IMR-90 (cell line): ENCODE results near the gene RAB31. TPM values are rescaled to one million over a fixed set of nuclear protein-coding genes. Genes with fewer than 3 reads are reported as not detected.

ENCODE experiments used
- ATAC-seq: fragments of 200-7000 bp; cut with Tn5 transposase; 2 replicates; pipeline ENCODE4 v1.9.1; 2020; ENCODE audit warnings: low read depth, mild to moderate bottlenecking, moderate library complexity
- BruUV-seq: library from RNA; stranded (reverse); fragments of 400-500 nt; replicated peaks from 2 replicates; lab custom pipeline; 2021; lab: Mats Ljungman, UMichigan
- CTCF ChIA-PET: fragments of 300-600 bp; formaldehyde crosslinking; extraction: SDS; loops from one replicate; lab custom pipeline; 2021; ENCODE audit warnings: antibody characterized with exemption; lab: Yijun Ruan, JAX
- POLR2A ChIA-PET: fragments of 300-600 bp; sonication (Branson Sonifier 250); formaldehyde crosslinking; loops from one replicate; lab custom pipeline; 2022; ENCODE audit warnings: antibody characterized with exemption; ENCODE audit not compliant: unreplicated experiment; lab: Charles Lee
- DNase-seq: peaks from one replicate; pipeline ENCODE4 v3.0.0; 2013
- H2AFZ ChIP-seq: replicated peaks from 2 replicates; pipeline ENCODE3; 2013; ENCODE audit warnings: low read length, mild to moderate bottlenecking; ENCODE audit not compliant: poor library complexity
- H2AK5ac ChIP-seq: 2 replicates; pipeline ENCODE4 v1.6.1; 2013; ENCODE audit warnings: low read depth, low read length, inconsistent platforms
- H2AK9ac ChIP-seq: replicated peaks from 2 replicates; pipeline ENCODE3; 2013; ENCODE audit warnings: mild to moderate bottlenecking, low read depth, low read length, moderate library complexity; ENCODE audit not compliant: poor library complexity
- H2BK120ac ChIP-seq: 2 replicates; pipeline ENCODE4 v1.6.1; 2013; ENCODE audit warnings: low read depth, low read length, inconsistent platforms
- H2BK15ac ChIP-seq: 3 replicates; pipeline ENCODE4 v1.6.1; 2013; ENCODE audit warnings: low read depth, low read length, inconsistent platforms
- H2BK20ac ChIP-seq: 2 replicates; pipeline ENCODE4 v1.6.1; 2013; ENCODE audit warnings: low read depth, mild to moderate bottlenecking, inconsistent platforms, low read length, moderate library complexity
- H2BK5ac ChIP-seq: 2 replicates; pipeline ENCODE4 v1.6.1; 2013; ENCODE audit warnings: mild to moderate bottlenecking, low read depth, low read length, inconsistent platforms; ENCODE audit not compliant: poor library complexity, severe bottlenecking
- H3K14ac ChIP-seq: replicated peaks from 2 replicates; pipeline ENCODE4 v1.6.1; 2013; ENCODE audit warnings: low read depth, low read length, inconsistent platforms
- H3K18ac ChIP-seq: 2 replicates; pipeline ENCODE4 v1.6.1; 2013; ENCODE audit warnings: low read depth, low read length, control low read depth
- H3K23ac ChIP-seq: 2 replicates; pipeline ENCODE4 v1.6.1; 2013; ENCODE audit warnings: low read depth, low read length, inconsistent platforms
- H3K27ac ChIP-seq: 2 replicates; pipeline ENCODE4 v1.5.1; 2013; ENCODE audit warnings: mild to moderate bottlenecking, control low read depth, low read length; ENCODE audit not compliant: insufficient read depth
- H3K27me3 ChIP-seq: 2 replicates; pipeline ENCODE4 v1.6.1; 2013; ENCODE audit warnings: low read length; ENCODE audit not compliant: control insufficient read depth, insufficient read depth
- H3K36me3 ChIP-seq: 2 replicates; pipeline ENCODE4 v1.6.1; 2013; ENCODE audit warnings: low read length, mixed read lengths; ENCODE audit not compliant: control insufficient read depth, insufficient read depth
- H3K4ac ChIP-seq: 2 replicates; pipeline ENCODE4 v1.6.1; 2013; ENCODE audit warnings: low read depth, low read length, inconsistent platforms
- H3K4me1 ChIP-seq: 2 replicates; pipeline ENCODE4 v1.6.1; 2013; ENCODE audit warnings: low read length, mixed read lengths; ENCODE audit not compliant: control insufficient read depth, insufficient read depth
- H3K4me2 ChIP-seq: 2 replicates; pipeline ENCODE4 v1.6.1; 2013; ENCODE audit warnings: low read depth, mild to moderate bottlenecking, control low read depth, low read length, moderate library complexity
- H3K4me3 ChIP-seq: 2 replicates; pipeline ENCODE4 v1.5.1; 2013; ENCODE audit warnings: low read depth, mild to moderate bottlenecking, control low read depth, low read length, moderate library complexity; ENCODE audit not compliant: insufficient read depth
- H3K56ac ChIP-seq: 2 replicates; pipeline ENCODE4 v1.6.1; 2013; ENCODE audit warnings: low read length, inconsistent platforms; ENCODE audit not compliant: insufficient read depth; ENCODE audit errors: extremely low read depth
- H3K79me1 ChIP-seq, 2 experiments: 2 replicates each; pipeline ENCODE4 v1.6.1; 2013; ENCODE audit warnings: low read length in 2 of 2, inconsistent platforms in 1 of 2, low read depth in 1 of 2
- H3K9ac ChIP-seq: 2 replicates; pipeline ENCODE4 v1.6.1; 2013; ENCODE audit warnings: low read depth, low read length, control low read depth
- H3K9me1 ChIP-seq: 2 replicates; pipeline ENCODE4 v1.6.1; 2013; ENCODE audit warnings: low read length, inconsistent platforms; ENCODE audit not compliant: insufficient read depth
- H3K9me3 ChIP-seq: 2 replicates; pipeline ENCODE4 v1.6.1; 2013; ENCODE audit warnings: low read length; ENCODE audit not compliant: control insufficient read depth, insufficient read depth
- H4K20me1 ChIP-seq: 2 replicates; pipeline ENCODE4 v1.6.1; 2013; ENCODE audit warnings: low read length, inconsistent platforms; ENCODE audit not compliant: insufficient read depth
- H4K5ac ChIP-seq: 2 replicates; pipeline ENCODE4 v1.6.1; 2013; ENCODE audit warnings: mild to moderate bottlenecking, low read depth, low read length, control low read depth
- H4K8ac ChIP-seq, 2 experiments: 2 replicates each; pipeline ENCODE4 v1.6.1; 2013; ENCODE audit warnings: low read depth in 2 of 2, low read length in 2 of 2, control low read depth in 1 of 2, inconsistent platforms in 1 of 2
- H4K91ac ChIP-seq: 2 replicates; pipeline ENCODE4 v1.6.1; 2013; ENCODE audit warnings: low read depth, low read length, inconsistent platforms; ENCODE audit not compliant: insufficient read depth
- BHLHE40 ChIP-seq: fragments of 150-350 bp; IDR thresholded peaks from 2 replicates; pipeline ENCODE4 v1.6.1; 2016; ENCODE audit warnings: mild to moderate bottlenecking, low read depth, low read length
- CEBPB ChIP-seq: IDR thresholded peaks from 2 replicates; pipeline ENCODE4 v1.6.1; 2012; ENCODE audit warnings: low read depth, low read length, improper control_type of control experiment
- CHD1 ChIP-seq: IDR thresholded peaks from 2 replicates; pipeline ENCODE4 v1.6.1; 2012; ENCODE audit warnings: low read depth, low read length, improper control_type of control experiment
- CTCF ChIP-seq: conservative IDR thresholded peaks from 2 replicates; pipeline ENCODE4 v1.5.1; 2012; ENCODE audit warnings: mild to moderate bottlenecking, low read depth, low read length, improper control_type of control experiment
- ELK1 ChIP-seq: fragments of 150-350 bp; IDR thresholded peaks from 2 replicates; pipeline ENCODE4 v1.6.1; 2016; ENCODE audit warnings: low read depth, mild to moderate bottlenecking, low read length, moderate library complexity, borderline replicate concordance
- FOS ChIP-seq: fragments of 150-350 bp; IDR thresholded peaks from 2 replicates; pipeline ENCODE4 v1.6.1; 2016; ENCODE audit warnings: low read depth, low read length
- MAZ ChIP-seq: IDR thresholded peaks from 2 replicates; pipeline ENCODE4 v1.6.1; 2012; ENCODE audit warnings: low read depth, mild to moderate bottlenecking, low read length, improper control_type of control experiment, moderate library complexity, borderline replicate concordance
- NFE2L2 ChIP-seq: fragments of 150-350 bp; IDR thresholded peaks from 2 replicates; pipeline ENCODE4 v1.6.1; 2016; ENCODE audit warnings: low read depth, mild to moderate bottlenecking, low read length
- RAD21 ChIP-seq: IDR thresholded peaks from 2 replicates; pipeline ENCODE4 v1.6.1; 2012; ENCODE audit warnings: low read length, improper control_type of control experiment
- RCOR1 ChIP-seq: IDR thresholded peaks from 2 replicates; pipeline ENCODE4 v1.6.1; 2012; ENCODE audit warnings: mild to moderate bottlenecking, low read length, improper control_type of control experiment; ENCODE audit not compliant: insufficient replicate concordance
- RFX5 ChIP-seq: IDR thresholded peaks from 2 replicates; pipeline ENCODE4 v1.8.0; 2012; ENCODE audit warnings: low read depth, mild to moderate bottlenecking, low read length, moderate library complexity
- SMC3 ChIP-seq: fragments of 150-350 bp; IDR thresholded peaks from 2 replicates; pipeline ENCODE4 v1.6.1; 2016; ENCODE audit warnings: low read depth, mild to moderate bottlenecking, antibody characterized with exemption, low read length, moderate library complexity
- USF2 ChIP-seq: fragments of 150-350 bp; IDR thresholded peaks from 2 replicates; pipeline ENCODE4 v1.6.1; 2017; ENCODE audit warnings: mild to moderate bottlenecking, antibody characterized with exemption, low read length, low read depth
- WGBS, 2 experiments: methylation state at CpG; one replicate each; pipeline versions ENCODE4 v1.1.5 to v1.1.7; 2013; ENCODE audit warnings: missing lambda C conversion rate in 2 of 2; ENCODE audit not compliant: insufficient read length in 1 of 2; ENCODE audit errors: extremely low coverage in 2 of 2; 5-methylcytosine and 5-hydroxymethylcytosine counted together
- dilution Hi-C: fragments of 300-500 bp; cut with HindIII; formaldehyde crosslinking; loops from one replicate; pipeline ENCODE4 v1.14.3; 2018; ENCODE audit warnings: low sequenced_read_pairs; ENCODE audit not compliant: unreplicated experiment
- in situ Hi-C: fragments of 300-500 bp; cut with MboI; formaldehyde crosslinking; loops from 3 replicates; pipeline ENCODE4 v1.14.3; 2019; ENCODE audit warnings: low sequenced_read_pairs, inconsistent platforms, mixed read lengths
- intact Hi-C: fragments of 100-400 bp; cut with micrococcal nuclease; formaldehyde crosslinking; loops from 2 replicates; pipeline ENCODE4 v1.10.0; 2022
- polyA plus RNA-seq, 3 experiments: library from polyadenylated mRNA; depleted of rRNA; stranded (reverse); fragments of >200 nt; gene quantifications; 2 replicates each; pipeline ENCODE4 v1.2.3, GENCODE V29; 2012; ENCODE audit warnings: low replicate concordance in 1 of 3
- total RNA-seq: library from RNA; depleted of rRNA; stranded (reverse); fragments of >200 nt; gene quantifications from 2 replicates; pipeline ENCODE4 v1.2.3, GENCODE V29; 2012

The RAB31 gene
- total and polyA plus RNA-seq, 2 of the 4 experiments (the other 2 are of a cell fraction), result 13.8 to 26.9 TPM

GRCh38 chr18:9661564-9661963 lies 46.5 kb upstream of the RAB31 start:
- no peak overlapping the region for H3K4me2 ChIP-seq

More at GRCh38 chr18:9661564-9661963, 46.5 kb upstream of the RAB31 start:
- Histone ChIP-seq H2AK9ac (no peak overlapping the region), H3K18ac (no peak overlapping the region), H3K27me3 (no peaks in the 10 kb centered on the region), H3K79me1 (no peaks in the 10 kb centered on the region), H4K8ac (no peak overlapping the region), H2BK20ac (no peak overlapping the region), H3K23ac (no peak overlapping the region), H2AK5ac (peak overlapping the region; percentile 15; the same call in 1 of the 2 replicates), H3K9me1 (no peaks in the 10 kb centered on the region), H2AFZ (no peak overlapping the region), H3K9ac (no peak overlapping the region), H3K36me3 (no peaks in the 10 kb centered on the region), H3K4ac (no peak overlapping the region), H3K4me1 (no peaks in the 10 kb centered on the region), H4K5ac (no peak overlapping the region), H4K91ac (no peak overlapping the region), H2BK15ac (no peak overlapping the region), H3K4me3 (no peak overlapping the region), H3K27ac (no peak overlapping the region), H2BK5ac (no peak overlapping the region), H4K20me1 (no peaks in the 10 kb centered on the region), H3K14ac (no peak overlapping the region), H3K56ac (no peak overlapping the region), H2BK120ac (no peak overlapping the region), H3K9me3 (no peaks in the 10 kb centered on the region)
- intact Hi-C loops (no loop called here), dilution Hi-C loops (no loop called here), in situ Hi-C loops (no loop called here)
- ChIA-PET POLR2A (interaction anchor here (0.9 kb wide), 1 partner anchor 49 kb away, joined by 3 read pairs; no protein-coding TSS in a partner anchor), CTCF (interaction anchor here (0.7 to 1.9 kb wide), 5 partner anchors 29 to 89 kb away, joined by 4 to 7 read pairs (median 5); no protein-coding TSS in a partner anchor)
- DNase-seq, result peak; percentile 40
- TF ChIP-seq CEBPB (no peak), CHD1 (no peak), ELK1 (no peak), NFE2L2 (no peak), MAZ (no peak), RAD21 (peak; percentile 61), RFX5 (no peak), RCOR1 (no peak), BHLHE40 (no peak), CTCF (peak; percentile 52), USF2 (no peak), FOS (no peak), SMC3 (peak; percentile 48)
- no TSS peak for BruUV-seq
- peak; percentile 51; the same call in 1 of the 2 replicates for ATAC-seq
- no CpG with 5 or more reads among the region's 1 CpG for WGBS, 2 experiments
